Measurements from ENCODE around the gene EHBP1.

DNA sequence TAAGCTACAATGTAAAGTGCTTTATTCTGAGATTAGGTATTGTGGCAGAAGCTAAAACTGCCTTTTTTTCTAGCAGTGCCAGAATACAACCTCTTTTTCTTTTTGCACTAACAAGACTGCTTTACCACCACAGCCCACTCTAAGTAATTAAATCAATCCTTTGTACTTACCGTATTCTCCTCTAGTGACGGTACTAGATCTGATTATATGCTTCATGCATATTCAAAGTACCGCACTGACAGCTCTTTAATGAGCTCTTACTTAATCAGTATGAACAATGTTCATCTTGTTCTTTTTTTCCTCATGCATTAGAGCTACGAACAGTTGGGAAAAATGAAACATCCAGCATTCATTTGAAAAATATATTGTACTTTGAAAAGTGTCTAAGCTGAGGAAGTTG, 329.0 kb downstream of the EHBP1 start:
- no peak for TF ChIP-seq EP300 (IDR thresholded peaks at IDR 0.05; ENCODE audit: borderline replicate concordance)
- TF ChIP-seq TEAD4 (IDR thresholded peaks at IDR 0.05) = no peak
- TF ChIP-seq RAD21 (IDR thresholded peaks at IDR 0.05; ENCODE audit: low read depth) = no peak
- no peak for TF ChIP-seq ZBTB7A (IDR thresholded peaks at IDR 0.05; ENCODE audit: low read depth)
- TF ChIP-seq, protein P1, sequence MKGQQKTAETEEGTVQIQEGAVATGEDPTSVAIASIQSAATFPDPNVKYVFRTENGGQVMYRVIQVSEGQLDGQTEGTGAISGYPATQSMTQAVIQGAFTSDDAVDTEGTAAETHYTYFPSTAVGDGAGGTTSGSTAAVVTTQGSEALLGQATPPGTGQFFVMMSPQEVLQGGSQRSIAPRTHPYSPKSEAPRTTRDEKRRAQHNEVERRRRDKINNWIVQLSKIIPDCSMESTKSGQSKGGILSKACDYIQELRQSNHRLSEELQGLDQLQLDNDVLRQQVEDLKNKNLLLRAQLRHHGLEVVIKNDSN (IDR thresholded peaks at IDR 0.05) = no peak
